HCT116 (cell line): ENCODE data around the gene CALR. TPM values are rescaled to one million over a fixed set of nuclear protein-coding genes. Genes with fewer than 3 reads are reported as not detected.

ENCODE experiments used
- ATAC-seq: fragments of 200-7000 bp; cut with Tn5 transposase; 2 replicates; pipeline ENCODE4 v1.9.1; 2020; ENCODE audit warnings: mild to moderate bottlenecking, moderate library complexity
- BruUV-seq: library from RNA; stranded (reverse); fragments of 400-500 nt; replicated peaks from 2 replicates; lab custom pipeline; 2021; lab: Mats Ljungman, UMichigan
- CTCF ChIA-PET: fragments of 300-600 bp; sonication (Branson Sonifier 250); formaldehyde crosslinking; loops from one replicate; lab custom pipeline; 2021; ENCODE audit warnings: antibody characterized with exemption; lab: Charles Lee
- POLR2A ChIA-PET: fragments of 300-600, 350-600 bp; sonication (Branson Sonifier 250); formaldehyde crosslinking; loops from one replicate; lab custom pipeline; 2021; ENCODE audit warnings: antibody characterized with exemption; lab: Charles Lee
- RAD21 ChIA-PET, 2 experiments: fragments of 300-600 bp; sonication (Branson Sonifier 250); formaldehyde crosslinking; loops; one replicate each; lab custom pipeline; 2023; ENCODE audit warnings: low total read pairs in 2 of 2; ENCODE audit not compliant: uncharacterized antibody in 2 of 2, unreplicated experiment in 2 of 2, low non-redundant PET in 1 of 2; lab: Charles Lee
- DNase-seq: peaks from one replicate; pipeline ENCODE4 v3.0.0-alpha.2; 2010; ENCODE audit warnings: low read depth, low spot score
- H2AFZ ChIP-seq: fragments of 200-600 bp; shearing (Covaris generic), sonication (generic); 2 replicates; pipeline ENCODE4 v1.6.1; 2017; ENCODE audit warnings: low read depth, mixed run types, mixed read lengths, antibody characterized with exemption, low read length; ENCODE audit not compliant: poor library complexity, severe bottlenecking
- H3K27ac ChIP-seq: 2 replicates; pipeline ENCODE4 v1.5.1; 2012; ENCODE audit warnings: low read depth, low read length
- H3K27me3 ChIP-seq: fragments of 200-600 bp; sonication (generic); 2 replicates; pipeline ENCODE4 v1.6.1; 2016; ENCODE audit warnings: mixed run types, low read length, mixed read lengths; ENCODE audit not compliant: insufficient read depth
- H3K36me3 ChIP-seq, 2 experiments: fragments of 200-500 bp in 1 of 2; fragments of 200-600 bp in 1 of 2; sonication (Bioruptor generic) in 1 of 2; sonication (generic) in 1 of 2; 2 replicates each; pipeline versions ENCODE4 v1.5.1 to v1.6.1; 2014 to 2016; ENCODE audit warnings: low read length in 2 of 2, inconsistent platforms in 1 of 2, mixed read lengths in 1 of 2, mixed run types in 1 of 2; ENCODE audit not compliant: insufficient read depth in 2 of 2, control insufficient read depth in 1 of 2
- H3K4me1 ChIP-seq, 2 experiments: fragments of 200-600 bp in 1 of 2; sonication (generic) in 1 of 2; 2 replicates each; pipeline versions ENCODE4 v1.5.1 to v1.6.1; 2012 to 2017; ENCODE audit warnings: low read length in 2 of 2, inconsistent platforms in 1 of 2, mild to moderate bottlenecking in 1 of 2, mixed read lengths in 1 of 2, mixed run types in 1 of 2, moderate library complexity in 1 of 2; ENCODE audit not compliant: insufficient read depth in 2 of 2, control insufficient read depth in 1 of 2
- H3K4me2 ChIP-seq: fragments of 200-600 bp; sonication (generic); 2 replicates; pipeline ENCODE4 v1.6.1; 2017; ENCODE audit warnings: mixed run types, low read length, mixed read lengths
- H3K4me3 ChIP-seq, 2 experiments: fragments of 200-600 bp in 1 of 2; sonication (generic) in 1 of 2; replicated peaks in 1 of 2; 2 replicates each; pipeline ENCODE4 v1.5.1; 2011 to 2016; ENCODE audit warnings: low read length in 2 of 2, control low read depth in 1 of 2, low read depth in 1 of 2, mild to moderate bottlenecking in 1 of 2, mixed read lengths in 1 of 2, mixed run types in 1 of 2
- H3K79me2 ChIP-seq: fragments of 200-600 bp; sonication (generic); 2 replicates; pipeline ENCODE4 v1.6.1; 2017; ENCODE audit warnings: mild to moderate bottlenecking, mixed run types, low read length, moderate library complexity, mixed read lengths; ENCODE audit not compliant: insufficient read depth
- H3K9ac ChIP-seq: fragments of 200-600 bp; sonication (generic); 2 replicates; pipeline ENCODE4 v1.6.1; 2016; ENCODE audit warnings: low read length, mixed read lengths
- H3K9me2 ChIP-seq: fragments of 200-600 bp; sonication (generic), shearing (Covaris generic); 2 replicates; pipeline ENCODE4 v1.6.1; 2017; ENCODE audit warnings: mixed run types, mild to moderate bottlenecking, moderate library complexity; ENCODE audit not compliant: insufficient read depth
- H3K9me3 ChIP-seq, 2 experiments: fragments of 200-500 bp in 1 of 2; fragments of 200-600 bp in 1 of 2; sonication (Bioruptor generic) in 1 of 2; sonication (generic) in 1 of 2; 2 replicates each; pipeline ENCODE4 v1.6.1; 2014 to 2017; ENCODE audit warnings: low read length in 2 of 2, mixed read lengths in 2 of 2, inconsistent platforms in 1 of 2, low read depth in 1 of 2, mild to moderate bottlenecking in 1 of 2, mixed run types in 1 of 2, moderate library complexity in 1 of 2; ENCODE audit not compliant: control insufficient read depth in 1 of 2, insufficient read depth in 1 of 2
- H4K20me1 ChIP-seq: fragments of 200-600 bp; sonication (generic), shearing (Covaris generic); 2 replicates; pipeline ENCODE4 v1.6.1; 2017; ENCODE audit warnings: mixed run types, mild to moderate bottlenecking, moderate library complexity; ENCODE audit not compliant: insufficient read depth
- CBX3 ChIP-seq: IDR thresholded peaks from 2 replicates; pipeline ENCODE4 v1.6.1; 2012; ENCODE audit warnings: low read depth
- CTCF ChIP-seq, 3 experiments: fragments of 200-600 bp in 1 of 3; sonication (generic) in 1 of 3; IDR thresholded peaks in 2 of 3; conservative IDR thresholded peaks in 1 of 3; 2 replicates each; pipeline ENCODE4 v1.5.1; 2012 to 2017; ENCODE audit warnings: low read depth in 2 of 3, low read length in 2 of 3, antibody characterized with exemption in 1 of 3, borderline replicate concordance in 1 of 3, control low read depth in 1 of 3, mild to moderate bottlenecking in 1 of 3, mixed read lengths in 1 of 3, mixed run types in 1 of 3, moderate library complexity in 1 of 3; ENCODE audit not compliant: insufficient read depth in 1 of 3
- EGR1 ChIP-seq: IDR thresholded peaks from 2 replicates; pipeline ENCODE4 v1.6.1; 2012; ENCODE audit warnings: low read depth
- ELF1 ChIP-seq: IDR thresholded peaks from 2 replicates; pipeline ENCODE4 v1.6.1; 2012; ENCODE audit warnings: low read depth, borderline replicate concordance
- EZH2 ChIP-seq: fragments of 200-600 bp; sonication (generic); IDR thresholded peaks from 2 replicates; pipeline ENCODE4 v1.6.1; 2017; ENCODE audit warnings: antibody characterized with exemption, mixed run types
- EZH2phosphoT487 ChIP-seq: fragments of 200-600 bp; IDR thresholded peaks from 2 replicates; pipeline ENCODE4 v1.6.1; 2018; ENCODE audit warnings: antibody characterized with exemption, borderline replicate concordance
- FOSL1 ChIP-seq: IDR thresholded peaks from 2 replicates; pipeline ENCODE4 v1.6.1; 2012; ENCODE audit warnings: low read depth
- JUND ChIP-seq: IDR thresholded peaks from 2 replicates; pipeline ENCODE4 v1.6.1; 2012
- POLR2A ChIP-seq: IDR thresholded peaks from 2 replicates; pipeline ENCODE4 v1.7.0; 2011; ENCODE audit warnings: borderline replicate concordance; ENCODE audit not compliant: insufficient read depth, insufficient read length; ENCODE audit errors: extremely low read depth
- POLR2AphosphoS5 ChIP-seq: IDR thresholded peaks from 2 replicates; pipeline ENCODE4 v1.6.1; 2011; ENCODE audit warnings: mild to moderate bottlenecking, low read depth, low read length, moderate library complexity
- RAD21 ChIP-seq: IDR thresholded peaks from 2 replicates; pipeline ENCODE4 v1.6.1; 2012; ENCODE audit warnings: low read depth, mild to moderate bottlenecking
- SP1 ChIP-seq: IDR thresholded peaks from 2 replicates; pipeline ENCODE4 v1.6.1; 2012; ENCODE audit warnings: low read depth
- SRF ChIP-seq: IDR thresholded peaks from 2 replicates; pipeline ENCODE4 v1.6.1; 2012; ENCODE audit warnings: low read depth
- TCF7L2 ChIP-seq: IDR thresholded peaks from 2 replicates; pipeline ENCODE4 v1.7.0; 2011; ENCODE audit warnings: borderline replicate concordance, inconsistent platforms; ENCODE audit not compliant: insufficient read depth, insufficient read length; ENCODE audit errors: extremely low read depth
- YY1 ChIP-seq: IDR thresholded peaks from 2 replicates; pipeline ENCODE4 v1.6.1; 2011; ENCODE audit warnings: low read length, low read depth, moderate library complexity, mild to moderate bottlenecking; ENCODE audit not compliant: insufficient replicate concordance; ENCODE audit errors: extremely low read depth
- ZBTB33 ChIP-seq: IDR thresholded peaks from 2 replicates; pipeline ENCODE4 v1.6.1; 2011; ENCODE audit warnings: mild to moderate bottlenecking, low read length, moderate library complexity; ENCODE audit not compliant: insufficient replicate concordance; ENCODE audit errors: extremely low read depth
- intact Hi-C: fragments of 100-400 bp; cut with micrococcal nuclease; formaldehyde crosslinking; loops from 2 replicates; pipeline ENCODE4 v1.10.0; 2022
- total RNA-seq: library from RNA; stranded (reverse); gene quantifications from one replicate; pipeline ENCODE4 v1.2.1, GENCODE V29; 2021; ENCODE audit not compliant: unreplicated experiment
- TF ChIP-seq, protein P1 (sequence below): IDR thresholded peaks from 2 replicates; pipeline ENCODE4 v1.6.1; 2012; ENCODE audit warnings: low read depth
- TF ChIP-seq, protein P2 (sequence below): IDR thresholded peaks from 2 replicates; pipeline ENCODE4 v1.6.1; 2012

CALR gene
- total RNA-seq, 1 experiment from 2014 or later = 739 TPM

DNA sequence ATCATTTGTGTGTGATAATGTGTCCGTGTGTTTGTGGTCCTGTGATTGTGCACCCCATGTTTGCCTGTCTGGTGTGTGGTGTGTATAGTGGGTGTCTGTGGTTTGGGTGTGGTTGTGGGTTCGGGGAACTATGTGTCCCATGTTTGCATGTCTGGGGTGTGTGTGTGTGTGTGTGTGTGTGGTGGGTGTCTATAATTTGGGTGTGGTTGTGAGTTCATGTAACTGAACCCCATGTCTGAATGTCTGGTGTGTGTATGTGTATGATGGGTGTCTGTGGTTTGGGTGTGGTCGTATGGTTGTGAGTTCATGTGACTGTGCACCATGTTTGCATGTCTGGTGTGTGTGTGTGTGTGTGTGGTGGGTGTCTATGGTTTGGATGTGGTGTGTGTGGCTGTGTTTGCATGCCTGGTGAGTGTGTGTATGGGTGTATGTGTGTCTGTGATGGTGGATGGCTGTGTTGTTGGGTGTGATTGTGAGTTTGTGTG, 45.8 kb downstream of the CALR start:
- no peak for ATAC-seq
- Histone ChIP-seq H3K9ac (peak overlapping the region; percentile 26; the same call in 1 of the 2 replicates), H3K9me2 (no peaks in the 10 kb centered on the region), H2AFZ (no peak overlapping the region), H3K4me3 (no peak overlapping the region), H3K79me2 (no peaks in the 10 kb centered on the region), H3K9me3 (no peaks in the 10 kb centered on the region), H3K4me2 (peak overlapping the region; percentile 64), H3K4me1 (peaks cover 21 to 28% of the 10 kb centered on the region in 2 experiments; a peak in 3 of 4 replicates), H3K27ac (no peak overlapping the region; the same call in 1 of the 2 replicates)
- DNase-seq = no peak
- RAD21 ChIA-PET = interaction anchor here (0.6 to 1.6 kb wide), 5 partner anchors 77 to 110 kb away, joined by 3 to 10 read pairs (median 3); no protein-coding TSS in a partner anchor
- intact Hi-C loops = no loop called here
- CTCF ChIA-PET = interaction anchor here (0.7 to 2.2 kb wide), 7 partner anchors 45 to 351 kb away, joined by 3 to 27 read pairs (median 4); no protein-coding TSS in a partner anchor
- POLR2A ChIA-PET = interaction anchor here (1.3 to 1.4 kb wide), 2 partner anchors 19 to 76 kb away, joined by 3 to 4 read pairs; no protein-coding TSS in a partner anchor
- no peak for TF ChIP-seq SP1
- TF ChIP-seq ZBTB33 = no peak
- no peak for TF ChIP-seq RAD21
- TF ChIP-seq POLR2AphosphoS5 = no peak
- TF ChIP-seq EZH2 = no peak
- TF ChIP-seq FOSL1 = no peak
- no peak for TF ChIP-seq EGR1
- TF ChIP-seq CBX3 = no peak; the same call in 1 of the 2 replicates
- TF ChIP-seq CTCF (IDR thresholded peaks at IDR 0.05 in 2 of 3, conservative IDR thresholded peaks at IDR 0.05 in 1 of 3; ENCODE audit: borderline replicate concordance in 1 of 3, insufficient read depth in 1 of 3, low read depth in 2 of 3, low read length in 2 of 3) = no peak
- TF ChIP-seq, protein P1, sequence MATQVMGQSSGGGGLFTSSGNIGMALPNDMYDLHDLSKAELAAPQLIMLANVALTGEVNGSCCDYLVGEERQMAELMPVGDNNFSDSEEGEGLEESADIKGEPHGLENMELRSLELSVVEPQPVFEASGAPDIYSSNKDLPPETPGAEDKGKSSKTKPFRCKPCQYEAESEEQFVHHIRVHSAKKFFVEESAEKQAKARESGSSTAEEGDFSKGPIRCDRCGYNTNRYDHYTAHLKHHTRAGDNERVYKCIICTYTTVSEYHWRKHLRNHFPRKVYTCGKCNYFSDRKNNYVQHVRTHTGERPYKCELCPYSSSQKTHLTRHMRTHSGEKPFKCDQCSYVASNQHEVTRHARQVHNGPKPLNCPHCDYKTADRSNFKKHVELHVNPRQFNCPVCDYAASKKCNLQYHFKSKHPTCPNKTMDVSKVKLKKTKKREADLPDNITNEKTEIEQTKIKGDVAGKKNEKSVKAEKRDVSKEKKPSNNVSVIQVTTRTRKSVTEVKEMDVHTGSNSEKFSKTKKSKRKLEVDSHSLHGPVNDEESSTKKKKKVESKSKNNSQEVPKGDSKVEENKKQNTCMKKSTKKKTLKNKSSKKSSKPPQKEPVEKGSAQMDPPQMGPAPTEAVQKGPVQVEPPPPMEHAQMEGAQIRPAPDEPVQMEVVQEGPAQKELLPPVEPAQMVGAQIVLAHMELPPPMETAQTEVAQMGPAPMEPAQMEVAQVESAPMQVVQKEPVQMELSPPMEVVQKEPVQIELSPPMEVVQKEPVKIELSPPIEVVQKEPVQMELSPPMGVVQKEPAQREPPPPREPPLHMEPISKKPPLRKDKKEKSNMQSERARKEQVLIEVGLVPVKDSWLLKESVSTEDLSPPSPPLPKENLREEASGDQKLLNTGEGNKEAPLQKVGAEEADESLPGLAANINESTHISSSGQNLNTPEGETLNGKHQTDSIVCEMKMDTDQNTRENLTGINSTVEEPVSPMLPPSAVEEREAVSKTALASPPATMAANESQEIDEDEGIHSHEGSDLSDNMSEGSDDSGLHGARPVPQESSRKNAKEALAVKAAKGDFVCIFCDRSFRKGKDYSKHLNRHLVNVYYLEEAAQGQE = no peak
- TF ChIP-seq, protein P2, sequence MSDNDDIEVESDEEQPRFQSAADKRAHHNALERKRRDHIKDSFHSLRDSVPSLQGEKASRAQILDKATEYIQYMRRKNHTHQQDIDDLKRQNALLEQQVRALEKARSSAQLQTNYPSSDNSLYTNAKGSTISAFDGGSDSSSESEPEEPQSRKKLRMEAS = no peak
- no peak for TF ChIP-seq POLR2A
- TF ChIP-seq ELF1 = no peak
- TF ChIP-seq EZH2phosphoT487 = no peak
- TF ChIP-seq YY1 = no peak
- no peak for TF ChIP-seq TCF7L2
- no peak for TF ChIP-seq SRF
- TF ChIP-seq JUND = no peak
- TF ChIP-seq, all 23 proteins: peak for 0
- Histone ChIP-seq H3K27me3 (no peaks in the 10 kb centered on the region), H4K20me1 (no peaks in the 10 kb centered on the region), H3K36me3 (no peaks in the 10 kb centered on the region)
- no TSS peak for BruUV-seq
